HepG2 (cell line): ENCODE data around the gene CMIP. TPM values are rescaled to one million over a fixed set of nuclear protein-coding genes. Genes with fewer than 3 reads are reported as not detected.

Experiments used
- ATAC-seq: fragments of 200-7000 bp; cut with Tn5 transposase; 3 replicates; pipeline ENCODE4 v1.9.1; 2020; ENCODE audit warnings: mild to moderate bottlenecking, moderate library complexity
- BruUV-seq: library from RNA; stranded (reverse); fragments of 400-500 nt; replicated peaks from 2 replicates; lab custom pipeline; 2021; lab: Mats Ljungman, UMichigan
- CTCF ChIA-PET: fragments of 300-600 bp; formaldehyde crosslinking; extraction: SDS; loops from one replicate; lab custom pipeline; 2021; ENCODE audit warnings: low total read pairs, inconsistent platforms, low intra/inter-chr PET ratio; lab: Yijun Ruan, JAX
- POLR2A ChIA-PET: fragments of 350-600 bp; sonication (Branson Sonifier 250); formaldehyde crosslinking; loops from one replicate; lab custom pipeline; 2020; ENCODE audit warnings: antibody characterized with exemption, inconsistent platforms; lab: Yijun Ruan, JAX
- DNase-seq: peaks from one replicate; pipeline ENCODE4 v3.0.0-alpha.2; 2015; ENCODE audit warnings: low spot score
- FAIRE-seq: peaks from 3 replicates; lab custom pipeline; 2011; peaks lifted over from hg19 to GRCh38; lab: Jason Lieb, UNC
- H2AFZ ChIP-seq: one replicate; pipeline ENCODE4 v1.6.1; 2011; ENCODE audit warnings: low read length, inconsistent platforms
- H3K27ac ChIP-seq: fragments of 300-600 bp; 3 replicates; pipeline ENCODE4 v1.8.0; 2011; ENCODE audit warnings: mixed run types, mild to moderate bottlenecking, mixed read lengths, low read length, inconsistent platforms; ENCODE audit not compliant: insufficient read depth; ENCODE audit errors: extremely low read length
- H3K27me3 ChIP-seq, 2 experiments: fragments of 200-600 bp in 1 of 2; 2 replicates in 1 of 2; 3 replicates in 1 of 2; pipeline versions ENCODE4 v1.6.0 to v1.8.0; 2011; ENCODE audit warnings: low read length in 2 of 2, mild to moderate bottlenecking in 2 of 2, moderate library complexity in 2 of 2, inconsistent platforms in 1 of 2; ENCODE audit not compliant: insufficient read depth in 2 of 2, control insufficient read depth in 1 of 2
- H3K36me3 ChIP-seq, 2 experiments: fragments of 200-600 bp in 1 of 2; replicated peaks in 1 of 2; 2 replicates in 1 of 2; 3 replicates in 1 of 2; pipeline versions ENCODE4 v1.5.1 to v1.8.0; 2011; ENCODE audit warnings: low read length in 2 of 2, inconsistent platforms in 1 of 2; ENCODE audit not compliant: insufficient read depth in 2 of 2, control insufficient read depth in 1 of 2
- H3K4me1 ChIP-seq: 2 replicates; pipeline ENCODE4 v1.5.1; 2012; ENCODE audit warnings: low read length, inconsistent platforms; ENCODE audit not compliant: insufficient read depth
- H3K4me2 ChIP-seq: 2 replicates; pipeline ENCODE4 v1.6.0; 2011; ENCODE audit warnings: low read depth, low read length, inconsistent platforms
- H3K4me3 ChIP-seq, 3 experiments: fragments of 200-600 bp in 1 of 3; sonication (generic), shearing (Covaris generic) in 1 of 3; replicated peaks in 1 of 3; 2 replicates each; pipeline ENCODE4 v1.5.1; 2011 to 2016; ENCODE audit warnings: low read length in 3 of 3, inconsistent platforms in 2 of 3, low read depth in 2 of 3, mild to moderate bottlenecking in 2 of 3, control low read depth in 1 of 3, mixed read lengths in 1 of 3; ENCODE audit not compliant: insufficient read depth in 1 of 3
- H3K79me2 ChIP-seq: one replicate; pipeline ENCODE4 v1.6.1; 2011; ENCODE audit warnings: low read length, inconsistent platforms; ENCODE audit not compliant: insufficient read depth
- H3K9ac ChIP-seq: 2 replicates; pipeline ENCODE4 v1.6.0; 2011; ENCODE audit warnings: mild to moderate bottlenecking, low read depth, low read length, inconsistent platforms; ENCODE audit not compliant: insufficient read depth
- H3K9me3 ChIP-seq: 2 replicates; pipeline ENCODE4 v1.5.1; 2012; ENCODE audit warnings: mild to moderate bottlenecking, low read length
- H4K20me1 ChIP-seq: 2 replicates; pipeline ENCODE4 v1.6.0; 2011; ENCODE audit warnings: inconsistent platforms, mild to moderate bottlenecking, low read length, moderate library complexity; ENCODE audit not compliant: insufficient read depth
- ATF1 ChIP-seq: IDR thresholded peaks from 2 replicates; pipeline ENCODE4 v1.6.1; 2016; ENCODE audit warnings: mild to moderate bottlenecking, control low read depth
- KDM3A ChIP-seq: IDR thresholded peaks from 2 replicates; pipeline ENCODE4 v1.6.1; 2018; ENCODE audit warnings: low read depth, missing compliant biosample characterization
- ZNF121 ChIP-seq: sonication (generic); formaldehyde crosslinking; IDR thresholded peaks from 2 replicates; pipeline ENCODE4 v1.5.0; 2020; ENCODE audit warnings: mild to moderate bottlenecking, missing genetic modification reagents
- ZNF143 ChIP-seq: sonication (generic); formaldehyde crosslinking; IDR thresholded peaks from 2 replicates; pipeline ENCODE4 v1.4.0; 2020; ENCODE audit warnings: missing genetic modification reagents
- ZNF354B ChIP-seq: sonication (generic); formaldehyde crosslinking; IDR thresholded peaks from 2 replicates; pipeline ENCODE4 v1.8.0; 2022; ENCODE audit warnings: mild to moderate bottlenecking, missing genetic modification reagents
- WGBS: methylation state at CpG from one replicate; pipeline ENCODE4 v1.1.6; 2017; ENCODE audit warnings: low lambda C conversion rate; 5-methylcytosine and 5-hydroxymethylcytosine counted together
- in situ Hi-C: cut with HindIII; loops from 2 replicates; pipeline ENCODE4 v1.10.0; 2017; ENCODE audit warnings: low pct_unique_long_range_greater_than_20kb; ENCODE audit not compliant: extremely low pct_ligation_motif_present
- intact Hi-C: fragments of 100-400 bp; cut with micrococcal nuclease; formaldehyde crosslinking; loops from one replicate; pipeline ENCODE4 v1.10.0; 2022; ENCODE audit not compliant: unreplicated experiment
- polyA plus RNA-seq, 8 experiments: library from polyadenylated mRNA; depleted of rRNA in 3 of 8; stranded (reverse) in 7 of 8; unstranded in 1 of 8; fragments of >200 nt; fragmentation: Illumina TruSeq in 4 of 8; extraction: Trizol in 4 of 8; gene quantifications; 2 replicates each; pipeline versions ENCODE4 v1.2.1 to v1.2.3, GENCODE V29; 2011 to 2016; ENCODE audit warnings: low read depth in 4 of 8, missing spikeins in 1 of 8, mixed read lengths in 1 of 8; ENCODE audit not compliant: insufficient read depth in 1 of 8
- total RNA-seq, 5 experiments: library from RNA; depleted of rRNA; stranded (reverse); fragments of >200 nt; fragmentation: Illumina TruSeq; extraction: Trizol; gene quantifications; 2 replicates each; pipeline ENCODE4 v1.2.3, GENCODE V29; 2016; ENCODE audit warnings: low read depth in 1 of 5
- TF ChIP-seq, protein P1 (sequence below): sonication (generic); formaldehyde crosslinking; IDR thresholded peaks from 2 replicates; pipeline ENCODE4 v1.5.0; 2020; ENCODE audit warnings: mild to moderate bottlenecking, missing genetic modification reagents
- TF ChIP-seq, protein P2 (sequence below): sonication (generic); formaldehyde crosslinking; IDR thresholded peaks from 2 replicates; pipeline ENCODE4; 2020; ENCODE audit warnings: missing genetic modification reagents, mild to moderate bottlenecking, borderline replicate concordance

The CMIP gene
- total and polyA plus RNA-seq, 2 of the 13 experiments (the other 11 are each of a cell fraction or from before 2014, with no cell fraction given), result 10.9 to 18.1 TPM

DNA sequence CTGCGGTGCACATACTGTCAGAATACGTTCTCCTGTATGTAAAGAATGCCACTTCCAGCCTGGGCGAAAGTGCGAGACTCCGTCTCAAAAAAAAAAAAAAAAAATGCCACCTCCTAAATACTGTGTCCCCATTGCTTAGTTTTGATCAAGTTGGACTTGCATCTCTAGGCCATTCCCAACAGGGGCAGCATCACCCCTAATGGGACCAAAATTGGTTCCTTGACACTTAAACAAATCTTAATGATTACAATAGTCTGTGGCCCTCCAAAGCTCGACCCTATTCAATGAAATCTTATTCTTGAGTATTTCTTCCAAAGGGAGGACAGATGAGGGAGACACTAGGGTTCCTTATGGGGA is 179.8 kb downstream of the CMIP start:
- H2AFZ ChIP-seq, result no peak overlapping the region
- ChIA-PET CTCF (interaction anchor here (0.9 to 1.5 kb wide), 3 partner anchors 99 to 258 kb away, joined by 3 to 4 read pairs (median 3); no protein-coding TSS in a partner anchor), POLR2A (no interaction called here)
- H3K4me1 ChIP-seq, result peaks cover 37% of the 10 kb centered on the region
- no peak for FAIRE-seq
- peaks cover 48% of the 10 kb centered on the region; the same call in 1 of the 2 replicates for H4K20me1 ChIP-seq
- peak overlapping the region; percentile 55 for H3K4me2 ChIP-seq
- peaks cover 34 to 56% of the 10 kb centered on the region in 2 experiments for H3K36me3 ChIP-seq
- H3K9ac ChIP-seq, result no peak overlapping the region
- intact Hi-C loops (loop anchor here (5.0 kb wide), 1 partner anchor 113 kb away; no protein-coding TSS in a partner anchor), in situ Hi-C loops (loop anchor here (5.0 kb wide), 1 partner anchor 98 kb away; no protein-coding TSS in a partner anchor)
- H3K9me3 ChIP-seq, result no peaks in the 10 kb centered on the region
- WGBS, result 86% methylated on average over 6 of the region's 6 CpGs
- no peak for DNase-seq
- H3K27ac ChIP-seq, result peak overlapping the region; percentile 82
- no TSS peak for BruUV-seq
- peaks cover 22% of the 10 kb centered on the region for H3K79me2 ChIP-seq
- no peak for ATAC-seq
- H3K27me3 ChIP-seq, result no peaks in the 10 kb centered on the region
- no peak overlapping the region for H3K4me3 ChIP-seq
- TF ChIP-seq, protein P1, sequence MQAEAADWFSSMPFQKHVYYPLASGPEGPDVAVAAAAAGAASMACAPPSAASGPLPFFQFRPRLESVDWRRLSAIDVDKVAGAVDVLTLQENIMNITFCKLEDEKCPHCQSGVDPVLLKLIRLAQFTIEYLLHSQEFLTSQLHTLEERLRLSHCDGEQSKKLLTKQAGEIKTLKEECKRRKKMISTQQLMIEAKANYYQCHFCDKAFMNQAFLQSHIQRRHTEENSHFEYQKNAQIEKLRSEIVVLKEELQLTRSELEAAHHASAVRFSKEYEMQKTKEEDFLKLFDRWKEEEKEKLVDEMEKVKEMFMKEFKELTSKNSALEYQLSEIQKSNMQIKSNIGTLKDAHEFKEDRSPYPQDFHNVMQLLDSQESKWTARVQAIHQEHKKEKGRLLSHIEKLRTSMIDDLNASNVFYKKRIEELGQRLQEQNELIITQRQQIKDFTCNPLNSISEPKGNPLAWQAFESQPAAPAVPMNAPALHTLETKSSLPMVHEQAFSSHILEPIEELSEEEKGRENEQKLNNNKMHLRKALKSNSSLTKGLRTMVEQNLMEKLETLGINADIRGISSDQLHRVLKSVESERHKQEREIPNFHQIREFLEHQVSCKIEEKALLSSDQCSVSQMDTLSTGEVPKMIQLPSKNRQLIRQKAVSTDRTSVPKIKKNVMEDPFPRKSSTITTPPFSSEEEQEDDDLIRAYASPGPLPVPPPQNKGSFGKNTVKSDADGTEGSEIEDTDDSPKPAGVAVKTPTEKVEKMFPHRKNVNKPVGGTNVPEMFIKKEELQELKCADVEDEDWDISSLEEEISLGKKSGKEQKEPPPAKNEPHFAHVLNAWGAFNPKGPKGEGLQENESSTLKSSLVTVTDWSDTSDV, result no peak
- TF ChIP-seq ZNF121 (CRISPR knock-in tag) (0 out of 2 replicates have a peak, but pooled peaks have one; percentile 3), ZNF354B (CRISPR knock-in tag) (no peak), ZNF143 (no peak), KDM3A (CRISPR knock-in tag) (peak; percentile 26; the same call in 1 of the 2 replicates), ATF1 (0 out of 2 replicates have a peak, but pooled peaks have one; percentile 36)
- TF ChIP-seq, protein P2, sequence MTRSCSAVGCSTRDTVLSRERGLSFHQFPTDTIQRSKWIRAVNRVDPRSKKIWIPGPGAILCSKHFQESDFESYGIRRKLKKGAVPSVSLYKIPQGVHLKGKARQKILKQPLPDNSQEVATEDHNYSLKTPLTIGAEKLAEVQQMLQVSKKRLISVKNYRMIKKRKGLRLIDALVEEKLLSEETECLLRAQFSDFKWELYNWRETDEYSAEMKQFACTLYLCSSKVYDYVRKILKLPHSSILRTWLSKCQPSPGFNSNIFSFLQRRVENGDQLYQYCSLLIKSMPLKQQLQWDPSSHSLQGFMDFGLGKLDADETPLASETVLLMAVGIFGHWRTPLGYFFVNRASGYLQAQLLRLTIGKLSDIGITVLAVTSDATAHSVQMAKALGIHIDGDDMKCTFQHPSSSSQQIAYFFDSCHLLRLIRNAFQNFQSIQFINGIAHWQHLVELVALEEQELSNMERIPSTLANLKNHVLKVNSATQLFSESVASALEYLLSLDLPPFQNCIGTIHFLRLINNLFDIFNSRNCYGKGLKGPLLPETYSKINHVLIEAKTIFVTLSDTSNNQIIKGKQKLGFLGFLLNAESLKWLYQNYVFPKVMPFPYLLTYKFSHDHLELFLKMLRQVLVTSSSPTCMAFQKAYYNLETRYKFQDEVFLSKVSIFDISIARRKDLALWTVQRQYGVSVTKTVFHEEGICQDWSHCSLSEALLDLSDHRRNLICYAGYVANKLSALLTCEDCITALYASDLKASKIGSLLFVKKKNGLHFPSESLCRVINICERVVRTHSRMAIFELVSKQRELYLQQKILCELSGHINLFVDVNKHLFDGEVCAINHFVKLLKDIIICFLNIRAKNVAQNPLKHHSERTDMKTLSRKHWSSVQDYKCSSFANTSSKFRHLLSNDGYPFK, result no peak
